GM21723 (cell line): Measurements from ENCODE around the gene NOTCH4.
A peak's percentile ranks its signal among the peaks of the same experiment; 100 is the strongest.
"Not testable (repeated sequence)": the region's sequence is repeated elsewhere in the genome, so short reads cannot be mapped to it uniquely, and the experiment has no call there.

Source experiments
- ATAC-seq: cut with Tn5 transposase; IDR thresholded peaks from one replicate; pipeline ENCODE4 v1.9.1; 2021; ENCODE audit warnings: mild to moderate bottlenecking, moderate library complexity; ENCODE audit not compliant: unreplicated experiment

NOTCH4 gene

GRCh38 chr6:32218167-32218566, 5.7 kb downstream of the NOTCH4 start:
- no peak for ATAC-seq

- ATAC-seq, result no peak
These were observed 6.9 kb downstream of the NOTCH4 start for GRCh38 chr6:32216998-32217397.

- ATAC-seq, result no peak
These were observed 7.6 kb downstream of the NOTCH4 start for GRCh38 chr6:32216285-32216684.

- ATAC-seq, result no peak
These were observed 8.2 kb downstream of the NOTCH4 start for GRCh38 chr6:32215617-32216016.

GRCh38 chr6:32214126-32214525, 9.7 kb downstream of the NOTCH4 start:
- ATAC-seq, result no peak

- no peak for ATAC-seq
These were observed 10.2 kb downstream of the NOTCH4 start for GRCh38 chr6:32213649-32214048.

GRCh38 chr6:32212076-32212760, 11.6 kb downstream of the NOTCH4 start:
- ATAC-seq, result no peak

- ATAC-seq, result not testable (repeated sequence)
These were observed 12.4 kb downstream of the NOTCH4 start for GRCh38 chr6:32211432-32211831.

- ATAC-seq, result no peak
These were observed 13.7 kb downstream of the NOTCH4 start for GRCh38 chr6:32210191-32210601.

GRCh38 chr6:32208996-32209395, 14.9 kb downstream of the NOTCH4 start:
- ATAC-seq, result no peak

GRCh38 chr6:32204268-32204715, 19.6 kb downstream of the NOTCH4 start:
- no peak for ATAC-seq

- ATAC-seq, result no peak
These were observed 20.2 kb downstream of the NOTCH4 start for GRCh38 chr6:32203426-32204267.

- no peak for ATAC-seq
These were observed 21.7 kb downstream of the NOTCH4 start for GRCh38 chr6:32202186-32202585.

- no peak for ATAC-seq
These were observed 23.0 kb downstream of the NOTCH4 start for GRCh38 chr6:32200711-32201475.

GRCh38 chr6:32198866-32199265, 25.0 kb downstream of the NOTCH4 start:
- ATAC-seq, result no peak

GRCh38 chr6:32198345-32198696, 25.5 kb downstream of the NOTCH4 start:
- no peak for ATAC-seq

- no peak for ATAC-seq
These were observed 26.9 kb downstream of the NOTCH4 start for GRCh38 chr6:32196682-32197616.

- peak; percentile 75 for ATAC-seq
These were observed 27.8 kb downstream of the NOTCH4 start for GRCh38 chr6:32195902-32196681.

- ATAC-seq, result peak; percentile 74
These were observed 28.3 kb downstream of the NOTCH4 start for GRCh38 chr6:32195652-32195901.
